CD4-positive, CD25-positive, alpha-beta regulatory T cell (primary cell): ENCODE results near the gene SATB1. TPM values are rescaled to one million over a fixed set of nuclear protein-coding genes. Genes with fewer than 3 reads are reported as not detected.

ENCODE experiments used
- ATAC-seq, 2 donors: fragments of 150-1000 bp; cut with Tn5 transposase; one replicate each; pipeline ENCODE4 v1.10.0; 2021; ENCODE audit warnings: low read depth in 2 of 2, moderate number of reproducible peaks in 2 of 2, moderate library complexity in 1 of 2
- DNase-seq, 3 donors: peaks; one replicate each; pipeline versions ENCODE4 v3.0.0 to v3.0.0-alpha.2; 2012 to 2022; ENCODE audit warnings: mixed read lengths in 1 of 3
- H3K27ac ChIP-seq: one replicate; pipeline ENCODE4 v1.7.0; 2013; ENCODE audit warnings: mild to moderate bottlenecking, low read length; ENCODE audit not compliant: insufficient read depth, poor library complexity, severe bottlenecking
- H3K27me3 ChIP-seq: one replicate; pipeline ENCODE4 v1.7.0; 2013; ENCODE audit warnings: low read length; ENCODE audit not compliant: control insufficient read depth, insufficient read depth
- H3K36me3 ChIP-seq: one replicate; pipeline ENCODE4 v1.7.0; 2013; ENCODE audit warnings: mild to moderate bottlenecking, low read length, moderate library complexity; ENCODE audit not compliant: control insufficient read depth, insufficient read depth
- H3K4me1 ChIP-seq: 2 replicates; pipeline ENCODE4 v1.7.0; 2013; ENCODE audit warnings: mild to moderate bottlenecking, low read length; ENCODE audit not compliant: insufficient read depth, control insufficient read depth, poor library complexity, severe bottlenecking
- H3K4me3 ChIP-seq: one replicate; pipeline ENCODE4 v1.7.0; 2013; ENCODE audit warnings: low read depth, mild to moderate bottlenecking, low read length, moderate library complexity
- H3K9me3 ChIP-seq, 2 experiments: 1 replicate in 1 of 2; 2 replicates in 1 of 2; pipeline ENCODE4 v1.7.0; 2013; ENCODE audit warnings: low read length in 2 of 2, mild to moderate bottlenecking in 1 of 2, moderate library complexity in 1 of 2; ENCODE audit not compliant: control insufficient read depth in 2 of 2
- H3K27ac Mint-ChIP-seq, 3 donors: one replicate each; pipeline ENCODE4 v1.8.0; 2020 to 2022; ENCODE audit warnings: mild to moderate bottlenecking in 3 of 3, mixed read lengths in 3 of 3, moderate library complexity in 2 of 3
- H3K27me3 Mint-ChIP-seq: one replicate; pipeline ENCODE4 v1.8.0; 2022; ENCODE audit warnings: mild to moderate bottlenecking, mixed read lengths
- H3K36me3 Mint-ChIP-seq: one replicate; pipeline ENCODE4 v1.8.0; 2020; ENCODE audit warnings: mixed read lengths
- H3K4me1 Mint-ChIP-seq, 4 donors: one replicate each; pipeline ENCODE4 v1.8.0; 2020 to 2022; ENCODE audit warnings: mixed read lengths in 4 of 4, mild to moderate bottlenecking in 1 of 4
- H3K4me3 Mint-ChIP-seq, 4 donors: one replicate each; pipeline ENCODE4 v1.8.0; 2020 to 2022; ENCODE audit warnings: mild to moderate bottlenecking in 4 of 4, mixed read lengths in 4 of 4, moderate library complexity in 3 of 4
- H3K9me3 Mint-ChIP-seq, 7 donors: one replicate each; pipeline ENCODE4 v1.8.0; 2020 to 2022; ENCODE audit warnings: mixed read lengths in 7 of 7, mild to moderate bottlenecking in 3 of 7, moderate library complexity in 2 of 7
- polyA plus RNA-seq, 4 donors: library from polyadenylated mRNA; unstranded; fragments of 300-500 nt; fragmentation: Illumina TruSeq; gene quantifications; one replicate each; pipeline ENCODE4 v1.2.3, GENCODE V29; 2021
- total RNA-seq: library from RNA; stranded (reverse); gene quantifications from one replicate; pipeline ENCODE4 v1.2.3, GENCODE V29; 2022

Gene SATB1
- total and polyA plus RNA-seq, 5 donors from 2014 or later, result 31.8 to 121 (median 72.1) TPM

- Histone ChIP-seq H3K27me3 (no peaks in the 10 kb centered on the region), H3K9me3 (no peaks in the 10 kb centered on the region), H3K4me1 (peaks cover 12% of the 10 kb centered on the region), H3K36me3 (peaks cover 16% of the 10 kb centered on the region), H3K27ac (no peak overlapping the region), H3K4me3 (no peak overlapping the region)
- H3K27ac Mint-ChIP-seq, result peak overlapping the region in 1 of 3 donors; percentile 34
- no peaks in the 10 kb centered on the region for H3K9me3 Mint-ChIP-seq
- H3K27me3 Mint-ChIP-seq, result no peaks in the 10 kb centered on the region
- peaks cover 20% of the 10 kb centered on the region for H3K36me3 Mint-ChIP-seq
- DNase-seq (no peak), ATAC-seq (no peak)
- no peak overlapping the region for H3K4me3 Mint-ChIP-seq
- H3K4me1 Mint-ChIP-seq, result peaks cover 24 to 74% (median 34%) of the 10 kb centered on the region in 4 donors
Observed at GRCh38 chr3:18370672-18371071, 54.5 kb downstream of the SATB1 start.

GRCh38 chr3:18369551-18370185 is 55.5 kb downstream of the SATB1 start:
- no peaks in the 10 kb centered on the region for H3K27me3 ChIP-seq
- Mint-ChIP-seq H3K4me3 (peak overlapping the region in 1 of 4 donors; percentile 6), H3K27me3 (no peaks in the 10 kb centered on the region), H3K36me3 (peaks cover 20% of the 10 kb centered on the region), H3K4me1 (peaks cover 18 to 71% (median 29%) of the 10 kb centered on the region in 4 donors), H3K9me3 (no peaks in the 10 kb centered on the region), H3K27ac (no peak overlapping the region)
- DNase-seq (no peak), ATAC-seq (no peak)
- H3K4me1 ChIP-seq, result peaks cover 12% of the 10 kb centered on the region
- H3K9me3 ChIP-seq, result no peaks in the 10 kb centered on the region
- no peak overlapping the region for H3K4me3 ChIP-seq
- no peak overlapping the region for H3K27ac ChIP-seq
- H3K36me3 ChIP-seq, result peaks cover 18% of the 10 kb centered on the region

DNA sequence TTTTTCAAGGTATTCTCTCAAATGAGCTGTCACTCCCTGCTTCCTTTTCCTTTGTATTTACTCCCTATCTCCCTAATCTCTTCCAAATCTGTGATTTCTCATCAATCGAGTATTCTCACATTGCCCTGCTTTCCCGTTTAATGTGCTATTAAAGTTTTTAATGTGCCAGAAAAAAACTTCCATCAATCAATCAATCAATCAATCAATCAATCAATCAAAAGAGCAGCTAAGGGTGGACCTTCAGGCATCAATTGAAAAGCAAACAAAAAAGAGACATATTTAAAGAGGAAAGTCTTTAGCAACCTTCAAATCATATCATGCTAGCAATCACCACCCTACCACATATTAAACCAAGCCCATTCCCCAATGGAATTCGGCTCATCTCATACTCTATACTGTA is 58.9 kb downstream of the SATB1 start:
- DNase-seq (no peak), ATAC-seq (no peak)
- H3K4me1 ChIP-seq, result no peaks in the 10 kb centered on the region
- no peaks in the 10 kb centered on the region for H3K27me3 Mint-ChIP-seq
- peaks cover 12% of the 10 kb centered on the region for H3K36me3 Mint-ChIP-seq
- no peaks in the 10 kb centered on the region for H3K9me3 Mint-ChIP-seq
- no peak overlapping the region for H3K27ac ChIP-seq
- H3K27ac Mint-ChIP-seq, result peak overlapping the region in 1 of 3 donors; percentile 7
- H3K4me3 Mint-ChIP-seq, result no peak overlapping the region
- H3K4me3 ChIP-seq, result no peak overlapping the region
- H3K27me3 ChIP-seq, result no peaks in the 10 kb centered on the region
- H3K4me1 Mint-ChIP-seq, result peaks cover 0 to 45% (median 20%) of the 10 kb centered on the region in 4 donors
- H3K9me3 ChIP-seq, result no peaks in the 10 kb centered on the region
- H3K36me3 ChIP-seq, result peaks cover 26% of the 10 kb centered on the region

GRCh38 chr3:18363338-18363737 is 61.8 kb downstream of the SATB1 start:
- Histone ChIP-seq H3K4me1 (no peaks in the 10 kb centered on the region), H3K36me3 (peaks cover 36% of the 10 kb centered on the region)

DNA sequence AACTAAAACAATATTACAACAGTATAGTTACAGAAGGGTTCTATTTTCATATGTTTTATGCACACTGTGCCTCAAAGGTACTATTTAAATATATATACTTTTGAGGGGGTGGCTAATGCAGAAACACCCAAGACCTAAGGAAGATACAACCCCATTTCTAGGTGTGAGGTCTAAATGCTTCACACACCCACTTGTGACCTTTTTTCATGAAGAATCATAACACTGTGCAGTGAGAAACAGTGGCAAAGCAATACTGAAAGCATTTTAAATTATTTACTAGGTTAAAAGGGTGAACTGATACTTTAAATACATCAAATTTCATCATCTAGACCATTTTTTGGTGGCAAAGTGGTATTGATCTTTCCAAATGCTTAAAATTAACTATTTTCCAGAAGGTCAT is 67.4 kb downstream of the SATB1 start:
- no peak for ATAC-seq
- peaks cover 0 to 30% (median 13%) of the 10 kb centered on the region in 4 donors for H3K4me1 Mint-ChIP-seq
- Histone ChIP-seq H3K27ac (no peak overlapping the region), H3K36me3 (peaks cover 14% of the 10 kb centered on the region), H3K4me3 (no peak overlapping the region), H3K27me3 (no peaks in the 10 kb centered on the region), H3K4me1 (no peaks in the 10 kb centered on the region), H3K9me3 (no peaks in the 10 kb centered on the region)
- H3K27ac Mint-ChIP-seq, result no peak overlapping the region
- DNase-seq, result no peak
- no peaks in the 10 kb centered on the region for H3K27me3 Mint-ChIP-seq
- H3K9me3 Mint-ChIP-seq, result no peaks in the 10 kb centered on the region
- H3K36me3 Mint-ChIP-seq, result peaks cover 17% of the 10 kb centered on the region
- H3K4me3 Mint-ChIP-seq, result no peak overlapping the region

More at GRCh38 chr3:18363338-18363737, 61.8 kb downstream of the SATB1 start:
- peaks cover 25% of the 10 kb centered on the region for H3K36me3 Mint-ChIP-seq
- H3K27me3 Mint-ChIP-seq, result no peaks in the 10 kb centered on the region
- H3K27ac Mint-ChIP-seq, result peak overlapping the region in 1 of 3 donors; percentile 51
- DNase-seq (no peak), ATAC-seq (no peak)
- H3K9me3 Mint-ChIP-seq, result no peaks in the 10 kb centered on the region
- H3K4me1 Mint-ChIP-seq, result peaks cover 0 to 44% (median 22%) of the 10 kb centered on the region in 4 donors
- H3K27ac ChIP-seq, result no peak overlapping the region
- H3K4me3 Mint-ChIP-seq, result no peak overlapping the region
- H3K27me3 ChIP-seq, result no peaks in the 10 kb centered on the region
- no peak overlapping the region for H3K4me3 ChIP-seq
- no peaks in the 10 kb centered on the region for H3K9me3 ChIP-seq

DNA sequence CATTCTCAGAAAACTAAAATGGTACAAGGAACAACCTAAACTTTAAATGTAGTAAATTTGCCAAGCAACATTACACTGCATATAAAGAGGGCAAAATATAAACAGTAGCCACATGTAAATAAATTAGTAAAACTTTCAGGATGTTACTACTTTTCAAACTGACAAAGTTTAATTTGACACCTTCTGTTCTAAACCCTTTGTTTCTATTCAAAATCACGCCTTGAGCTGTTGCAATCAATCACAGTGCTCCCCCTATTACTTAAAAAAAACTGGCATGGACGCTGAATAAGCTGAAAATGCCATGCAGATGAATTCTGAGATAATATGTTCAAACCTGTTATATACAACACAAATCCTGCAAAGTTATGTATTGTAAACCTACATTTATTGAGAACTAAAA is 69.3 kb downstream of the SATB1 start:
- Mint-ChIP-seq H3K4me1 (peaks cover 0 to 24% (median 14%) of the 10 kb centered on the region in 4 donors), H3K27ac (no peak overlapping the region)
- no peak for ATAC-seq

DNA sequence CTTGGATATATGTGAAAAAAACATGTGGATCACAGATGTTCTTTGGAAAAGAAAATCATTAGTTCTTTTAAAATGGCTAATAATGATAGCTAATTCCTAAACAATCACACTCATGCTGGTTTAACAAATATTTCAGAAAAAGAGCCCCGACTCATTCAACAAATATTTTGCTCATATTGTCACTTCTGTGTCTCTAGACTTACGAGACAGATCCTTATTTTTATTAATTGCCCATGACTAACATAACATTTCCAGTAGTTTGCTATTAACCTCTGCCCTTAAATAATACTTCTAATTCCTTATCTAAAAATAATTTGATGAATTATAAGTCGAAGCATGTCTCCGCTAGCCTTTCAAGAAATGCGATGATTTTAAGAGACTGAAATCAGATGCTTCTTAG is 70.4 kb downstream of the SATB1 start:
- H3K27ac ChIP-seq, result no peak overlapping the region
- no peak for DNase-seq
- no peaks in the 10 kb centered on the region for H3K9me3 Mint-ChIP-seq
- H3K36me3 Mint-ChIP-seq, result peaks cover 25% of the 10 kb centered on the region
- no peak overlapping the region for H3K4me3 Mint-ChIP-seq
- H3K36me3 ChIP-seq, result peaks cover 15% of the 10 kb centered on the region
- no peaks in the 10 kb centered on the region for H3K27me3 ChIP-seq
- H3K4me1 ChIP-seq, result no peaks in the 10 kb centered on the region
- no peak for ATAC-seq
- H3K4me3 ChIP-seq, result no peak overlapping the region
- H3K27me3 Mint-ChIP-seq, result no peaks in the 10 kb centered on the region
- no peak overlapping the region for H3K27ac Mint-ChIP-seq
- no peaks in the 10 kb centered on the region for H3K9me3 ChIP-seq
- H3K4me1 Mint-ChIP-seq, result peaks cover 0 to 15% (median 10%) of the 10 kb centered on the region in 4 donors

More for the DNA sequence above, 69.3 kb downstream of the SATB1 start:
- H3K27ac ChIP-seq, result no peak overlapping the region
- DNase-seq, result no peak
- peaks cover 19% of the 10 kb centered on the region for H3K36me3 ChIP-seq
- H3K4me1 ChIP-seq, result no peaks in the 10 kb centered on the region
- H3K9me3 ChIP-seq, result no peaks in the 10 kb centered on the region
- H3K9me3 Mint-ChIP-seq, result no peaks in the 10 kb centered on the region
- H3K27me3 Mint-ChIP-seq, result no peaks in the 10 kb centered on the region
- H3K4me3 ChIP-seq, result no peak overlapping the region
- no peaks in the 10 kb centered on the region for H3K27me3 ChIP-seq
- no peak overlapping the region for H3K4me3 Mint-ChIP-seq
- H3K36me3 Mint-ChIP-seq, result peaks cover 31% of the 10 kb centered on the region
